ENCODE data around the gene SLC8A1.

Gene SLC8A1

DNA sequence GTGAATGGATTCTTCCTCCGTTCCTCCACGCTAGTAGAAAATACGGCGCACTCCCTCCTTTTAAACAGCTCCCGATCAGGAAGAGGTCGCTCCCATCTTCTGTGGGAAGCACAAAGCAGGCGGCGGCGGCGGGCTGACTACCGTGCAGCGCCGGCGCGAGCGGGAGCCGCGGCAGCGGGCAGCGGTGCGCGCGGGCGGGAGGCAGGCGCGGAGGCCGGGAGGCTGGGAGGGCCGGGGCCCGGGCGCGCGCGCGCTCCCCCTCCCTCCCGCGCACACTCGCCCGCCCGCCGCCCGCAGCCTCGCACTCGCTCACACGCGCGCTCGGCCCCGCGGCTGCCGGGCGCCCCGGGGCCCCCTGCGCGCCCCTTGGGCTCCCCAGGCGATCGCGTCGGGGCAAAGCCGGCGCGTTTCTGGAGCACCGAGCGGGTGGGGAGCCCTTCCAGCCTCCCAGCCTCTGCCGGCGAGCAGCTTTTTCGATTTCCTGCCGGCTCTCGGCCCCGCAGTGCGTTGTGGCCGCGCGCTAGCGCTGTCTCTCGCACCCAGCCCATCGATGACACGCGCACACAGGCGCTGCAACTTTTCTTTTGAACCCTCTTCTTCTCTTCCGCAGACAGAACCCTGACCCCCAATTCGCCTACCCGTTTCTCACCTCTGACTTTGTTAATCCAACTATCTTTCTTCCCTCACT is at the start of gene SLC8A1:
TSS of gene SLC8A1 (minus strand) at position 173 of the 688 bp plus-strand sequence.
- DNase-seq (ENCODE audit: insufficient read length, low spot score) (no peak), FAIRE-seq (no peak)
- TF ChIP-seq POLR2A (IDR thresholded peaks at IDR 0.05; ENCODE audit: low read depth, low read length) = no peak

DNA sequence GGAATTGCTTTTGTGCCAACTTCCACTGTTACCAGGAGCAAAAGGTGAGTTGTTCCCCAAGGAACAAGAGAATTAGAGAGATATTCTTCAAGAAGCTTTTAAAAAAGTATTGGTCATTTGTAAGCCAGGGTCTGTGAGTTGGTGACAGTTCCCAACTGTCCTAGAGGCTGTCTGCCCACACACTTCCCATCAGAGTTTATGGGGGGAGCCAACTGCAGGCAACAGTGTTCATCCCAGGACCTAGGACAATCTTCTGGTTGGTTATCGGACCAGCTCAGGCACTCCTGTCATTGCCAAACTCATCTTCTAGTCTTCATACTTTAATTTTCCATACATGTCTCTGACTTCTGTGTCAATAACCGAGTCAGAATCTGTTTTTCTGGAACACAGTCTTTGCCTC is 47.5 kb upstream of the SLC8A1 start:
- DNase-seq (ENCODE audit: insufficient read length, low spot score) = no peak
- TF ChIP-seq POLR2A (IDR thresholded peaks at IDR 0.05; ENCODE audit: low read depth, low read length) = no peak
- no peak for FAIRE-seq

DNA sequence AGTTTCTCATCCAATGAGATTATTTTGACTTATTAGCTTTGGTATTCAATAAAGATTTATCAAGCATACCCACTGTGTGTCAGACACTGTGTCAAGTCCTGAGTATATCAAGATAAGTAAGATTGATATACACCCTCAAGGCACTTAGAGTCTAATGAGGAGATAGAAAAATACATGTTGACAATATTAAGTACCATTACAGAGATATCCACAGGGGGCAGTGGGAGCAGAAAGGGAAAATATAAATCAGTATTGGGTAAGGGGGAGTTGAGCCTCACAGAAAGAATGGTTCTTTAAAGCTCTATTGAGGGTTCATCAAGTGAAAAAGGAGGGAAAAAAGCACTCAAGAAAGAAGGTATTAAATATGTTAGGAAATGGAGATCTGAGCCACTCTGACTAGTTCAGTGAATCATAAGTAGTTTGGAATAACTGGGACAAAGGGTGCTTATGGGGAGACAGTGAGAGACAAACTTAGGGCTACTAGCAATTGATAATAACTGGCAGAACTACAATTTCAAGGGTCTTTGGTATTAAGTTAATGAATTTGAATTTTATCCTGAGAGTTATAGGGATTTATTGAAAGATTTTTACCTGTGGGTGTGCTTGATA is 45.5 kb upstream of the SLC8A1 start:
- TF ChIP-seq POLR2A (IDR thresholded peaks at IDR 0.05; ENCODE audit: low read depth, low read length) = no peak
- DNase-seq (ENCODE audit: insufficient read length, low spot score) (no peak), FAIRE-seq (peak; percentile 58)

DNA sequence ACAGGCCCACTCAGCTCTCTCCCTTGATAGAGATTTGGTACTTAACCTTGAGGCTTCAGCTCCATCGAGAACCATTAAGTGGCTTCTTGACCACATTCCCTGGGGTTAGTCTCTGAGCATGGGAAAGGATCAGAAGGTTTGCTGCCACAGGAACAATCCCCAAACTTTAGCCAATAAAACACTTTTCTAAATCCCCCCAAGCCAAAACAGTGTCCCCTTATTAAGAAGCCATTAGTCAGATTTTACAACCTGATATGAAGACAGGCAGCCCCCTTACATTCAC is 37.7 kb upstream of the SLC8A1 start:
- TF ChIP-seq POLR2A (IDR thresholded peaks at IDR 0.05; ENCODE audit: low read depth, low read length) = no peak
- FAIRE-seq (no peak), DNase-seq (ENCODE audit: insufficient read length, low spot score) (no peak)

DNA sequence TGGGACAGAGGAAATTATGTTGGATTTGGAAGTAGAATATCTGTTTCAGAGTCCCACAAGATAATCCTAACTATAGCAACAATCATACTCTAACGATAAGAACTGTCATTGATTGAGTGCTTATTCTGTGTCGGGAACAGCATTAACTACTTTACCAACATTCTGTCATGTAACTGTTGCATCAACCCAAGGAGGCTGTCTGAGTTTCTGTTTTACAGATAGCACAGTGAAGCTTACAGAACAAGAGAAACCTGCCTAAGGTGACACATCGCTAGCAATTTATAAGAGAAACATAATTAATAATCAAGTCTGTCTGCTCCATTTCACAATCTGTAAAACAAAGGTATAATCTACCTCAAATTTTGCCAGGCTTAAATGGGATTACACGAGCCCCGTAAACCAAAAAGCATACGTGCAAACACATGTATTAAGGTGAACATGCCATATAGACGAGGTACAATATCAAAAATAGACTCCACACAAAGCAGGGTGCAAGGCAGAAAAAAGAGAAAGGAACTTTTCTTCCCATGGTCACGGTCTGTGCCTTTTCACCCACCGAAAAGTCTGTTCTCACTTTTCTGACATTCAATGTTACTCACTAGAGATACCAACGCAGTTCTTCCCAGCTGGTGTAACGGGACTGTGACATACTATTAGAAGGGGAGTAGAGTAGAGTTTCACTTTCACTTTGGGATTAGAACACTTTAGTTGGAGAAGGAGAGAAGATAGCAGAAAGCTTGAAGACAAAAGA is 37.2 kb upstream of the SLC8A1 start:
- TF ChIP-seq POLR2A (IDR thresholded peaks at IDR 0.05; ENCODE audit: low read depth, low read length) = no peak
- peak; percentile 95 for FAIRE-seq
- DNase-seq (ENCODE audit: insufficient read length, low spot score) = no peak

DNA sequence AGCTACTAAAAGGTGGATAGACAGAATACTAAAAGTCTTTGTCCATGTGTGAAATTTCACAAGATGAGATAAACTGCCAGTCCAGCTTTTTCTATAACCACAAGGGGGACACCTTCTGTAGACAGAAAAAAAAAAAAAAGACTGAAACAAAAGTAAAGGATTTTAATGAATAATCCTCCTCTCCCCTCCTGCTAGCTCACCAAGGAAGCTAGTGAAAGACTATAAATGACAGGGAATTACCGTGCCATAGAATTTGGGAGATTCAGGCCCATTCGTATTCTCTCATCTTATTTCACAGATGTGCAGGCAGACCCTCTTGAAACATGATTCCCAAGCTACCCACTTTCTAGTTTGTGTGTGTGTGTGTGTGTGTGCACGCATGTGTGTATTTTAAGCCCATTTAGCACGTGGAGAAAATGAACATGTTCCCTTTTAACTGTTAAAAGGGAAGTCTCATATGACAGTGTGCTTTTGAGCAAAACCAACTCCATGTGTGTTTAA is 36.3 kb upstream of the SLC8A1 start:
- peak; percentile 71 for FAIRE-seq
- DNase-seq (ENCODE audit: insufficient read length, low spot score) = no peak

DNA sequence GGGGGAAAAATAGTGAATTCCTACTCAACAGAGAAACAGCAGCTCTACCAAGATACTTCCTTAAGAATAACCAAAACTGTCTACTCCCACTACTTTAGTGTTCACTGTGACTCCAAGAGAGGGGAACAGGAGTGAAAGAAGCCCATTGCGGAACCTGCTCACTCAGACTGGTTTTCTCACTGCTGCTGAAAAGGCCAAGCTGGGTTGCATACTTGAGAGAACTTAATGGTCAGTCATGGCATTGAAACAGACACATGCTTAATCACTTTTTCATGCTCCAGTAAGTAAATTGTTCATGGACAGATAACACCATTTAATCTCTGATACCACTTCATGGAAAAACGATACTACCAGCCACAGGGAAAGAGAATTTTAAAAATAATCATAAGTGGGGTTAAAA is 35.7 kb upstream of the SLC8A1 start:
- no peak for TF ChIP-seq POLR2A (IDR thresholded peaks at IDR 0.05; ENCODE audit: low read depth, low read length)
- FAIRE-seq (peak; percentile 64), DNase-seq (ENCODE audit: insufficient read length, low spot score) (no peak)

More for the DNA sequence above, 36.3 kb upstream of the SLC8A1 start:
- no peak for TF ChIP-seq POLR2A (IDR thresholded peaks at IDR 0.05; ENCODE audit: low read depth, low read length)

DNA sequence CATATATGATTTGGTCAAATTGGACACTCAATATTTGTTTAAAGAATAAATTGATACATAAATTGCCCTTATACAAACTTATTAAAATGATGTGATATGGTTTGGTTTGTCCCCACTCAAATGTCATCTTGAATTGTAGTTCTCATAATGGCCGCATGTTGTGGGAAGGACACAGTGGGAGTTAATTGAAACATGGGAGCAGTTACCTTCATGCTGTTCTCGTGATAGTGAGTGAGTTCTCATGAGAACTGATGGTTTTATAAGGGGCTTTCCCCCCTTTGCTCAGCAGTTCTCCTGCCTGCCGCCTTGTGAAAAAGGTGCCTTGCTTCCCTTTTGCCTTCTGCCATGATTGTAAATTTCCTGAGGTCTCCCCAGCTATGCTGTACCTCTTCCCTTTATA is 34.0 kb upstream of the SLC8A1 start:
- FAIRE-seq (no peak), DNase-seq (ENCODE audit: insufficient read length, low spot score) (no peak)
- no peak for TF ChIP-seq POLR2A (IDR thresholded peaks at IDR 0.05; ENCODE audit: low read depth, low read length)

DNA sequence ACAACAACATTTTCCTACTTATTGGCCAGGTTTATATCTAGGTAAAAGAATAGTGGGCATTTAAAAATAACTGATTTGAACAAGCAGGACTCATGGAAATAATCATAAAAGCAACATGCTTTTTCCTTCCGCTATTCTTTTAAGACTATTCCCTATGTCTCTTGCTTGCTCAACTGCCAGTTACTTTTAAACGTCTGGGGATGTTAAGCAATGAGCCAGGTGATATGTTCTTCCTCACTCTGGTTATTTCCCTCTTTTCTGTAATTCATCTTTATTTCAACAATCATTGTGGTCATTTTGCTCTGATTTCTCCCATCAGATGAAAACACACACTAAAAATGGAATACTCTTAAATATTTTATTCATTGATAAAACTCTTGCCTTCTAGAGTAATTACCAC is 33.4 kb upstream of the SLC8A1 start:
- TF ChIP-seq POLR2A (IDR thresholded peaks at IDR 0.05; ENCODE audit: low read depth, low read length) = no peak
- DNase-seq (ENCODE audit: insufficient read length, low spot score) (no peak), FAIRE-seq (no peak)

DNA sequence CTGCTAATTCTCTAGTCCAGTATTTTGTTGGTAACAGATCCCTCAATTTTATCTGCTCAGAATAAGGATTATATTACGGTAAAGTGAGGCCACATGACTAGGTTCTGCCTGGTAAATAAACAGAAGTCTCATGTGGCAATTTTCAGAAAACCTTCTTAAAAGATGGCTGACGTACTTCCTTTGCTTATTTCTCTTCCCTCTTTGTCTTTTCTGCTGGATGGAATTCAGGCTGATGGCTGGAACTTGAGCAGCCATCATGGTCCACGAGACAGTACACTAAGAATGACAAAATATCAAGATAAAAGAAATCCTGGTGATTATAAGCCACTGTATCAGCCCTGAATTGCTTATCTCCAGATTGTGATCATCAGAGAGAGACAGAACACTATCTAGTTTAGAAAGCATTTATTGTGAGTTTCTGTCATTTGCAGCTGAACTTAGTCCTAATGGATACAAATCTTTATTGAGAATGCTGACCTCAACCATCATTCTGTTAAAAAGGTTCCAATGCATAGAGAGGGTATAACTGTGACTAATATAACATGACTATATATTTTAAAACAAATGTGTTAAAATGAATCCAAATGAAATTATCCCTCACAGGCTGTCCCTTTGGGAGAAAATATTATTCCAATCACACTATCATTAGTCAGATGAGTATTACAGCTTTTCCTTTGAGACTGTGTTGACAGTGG is 31.8 kb upstream of the SLC8A1 start:
- DNase-seq (ENCODE audit: insufficient read length, low spot score) = no peak
- no peak for FAIRE-seq
- no peak for TF ChIP-seq POLR2A (IDR thresholded peaks at IDR 0.05; ENCODE audit: low read depth, low read length)

DNA sequence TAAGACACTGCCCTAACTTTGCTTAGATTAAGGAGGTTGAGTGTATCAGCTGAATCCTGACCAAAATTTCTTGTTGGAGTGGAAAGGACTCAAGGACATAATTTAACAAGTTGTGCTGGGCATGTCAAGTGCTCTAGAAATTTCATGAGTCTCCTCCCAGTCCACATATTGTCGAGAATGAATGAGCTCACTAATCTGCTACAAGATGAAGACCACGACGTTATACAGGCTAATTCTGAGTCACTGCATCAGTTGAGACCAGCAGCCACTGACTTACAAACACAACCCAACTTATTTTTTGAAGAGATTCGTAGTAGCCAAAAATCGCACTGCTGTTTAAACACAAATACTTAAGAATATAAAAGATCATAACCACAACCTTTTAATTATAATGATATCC is 28.7 kb upstream of the SLC8A1 start:
- no peak for FAIRE-seq
- no peak for TF ChIP-seq POLR2A (IDR thresholded peaks at IDR 0.05; ENCODE audit: low read depth, low read length)
- DNase-seq (ENCODE audit: insufficient read length, low spot score) = no peak

DNA sequence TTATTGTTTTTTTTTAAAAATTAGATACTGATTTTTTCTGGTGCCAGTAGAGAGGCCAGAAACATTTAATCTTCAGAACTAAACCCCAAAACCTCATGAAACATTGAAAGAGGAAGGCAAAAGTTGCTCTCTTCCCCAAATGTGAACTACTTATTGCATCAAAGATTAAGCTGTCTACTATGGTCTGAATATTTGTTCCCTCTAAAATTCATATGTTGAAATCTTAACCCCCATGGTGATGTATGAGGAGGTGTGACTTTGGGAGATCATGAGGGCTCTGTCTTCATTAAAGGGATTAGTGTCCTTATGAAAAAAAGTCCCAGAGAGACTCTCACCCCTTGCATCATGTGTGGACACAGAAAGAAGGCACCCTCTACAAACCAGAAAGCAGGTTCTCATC is 28.2 kb upstream of the SLC8A1 start:
- no peak for DNase-seq (ENCODE audit: insufficient read length, low spot score)
- FAIRE-seq = no peak
- TF ChIP-seq POLR2A (IDR thresholded peaks at IDR 0.05; ENCODE audit: low read depth, low read length) = no peak

DNA sequence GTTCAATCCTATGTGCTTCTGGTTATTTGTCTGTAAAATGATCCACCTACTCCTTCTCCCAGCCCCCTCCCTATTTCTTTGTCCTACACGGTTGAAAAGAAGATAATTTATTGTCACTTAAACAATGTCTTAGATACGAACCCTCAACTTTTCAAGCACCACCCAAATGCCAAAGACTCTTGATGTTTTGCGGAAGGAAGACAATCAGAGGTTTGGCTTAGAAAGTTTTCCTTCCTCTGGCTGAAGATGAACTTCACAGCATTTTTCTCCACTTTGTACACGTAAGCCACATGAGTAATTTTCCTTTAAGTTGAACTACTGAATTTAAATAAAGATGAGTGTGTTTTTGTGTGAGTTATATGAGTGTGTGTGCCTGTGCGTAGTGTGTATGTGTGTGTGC is 25.5 kb upstream of the SLC8A1 start:
- DNase-seq (ENCODE audit: insufficient read length, low spot score) (no peak), FAIRE-seq (no peak)
- no peak for TF ChIP-seq POLR2A (IDR thresholded peaks at IDR 0.05; ENCODE audit: low read depth, low read length)

DNA sequence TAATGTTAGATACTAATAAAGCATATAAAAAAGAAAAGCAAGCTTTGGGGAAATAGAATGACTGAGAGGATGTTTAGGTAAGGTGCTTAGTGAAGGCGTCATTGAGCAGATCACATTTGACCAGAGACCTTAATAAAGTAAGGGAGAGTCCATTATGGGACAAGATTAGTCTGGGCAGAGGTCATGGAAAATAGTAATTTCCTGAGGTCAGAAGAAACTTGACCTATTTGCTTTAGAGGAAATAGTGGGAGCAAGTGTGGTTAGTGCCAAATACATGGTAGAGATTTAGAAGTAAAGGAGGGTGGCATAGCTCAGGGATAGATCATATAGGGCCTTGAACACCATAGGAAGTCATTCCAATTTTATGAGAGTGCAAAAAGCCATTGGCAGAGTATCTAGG is 24.5 kb upstream of the SLC8A1 start:
- TF ChIP-seq POLR2A (IDR thresholded peaks at IDR 0.05; ENCODE audit: low read depth, low read length) = no peak

More for the DNA sequence above, 24.5 kb upstream of the SLC8A1 start:
- DNase-seq (ENCODE audit: insufficient read length, low spot score) = no peak
- no peak for FAIRE-seq

Measured in H54 (cell line).